ENCODE results near the gene CLSTN2. TPM values are rescaled to one million over a fixed set of nuclear protein-coding genes. Genes with fewer than 3 reads are reported as not detected.

The CLSTN2 gene
- total RNA-seq, 4 donors from 2014 or later: 3.7 to 9.5 (median 7.4) TPM

- TF ChIP-seq POLR2AphosphoS5 (IDR thresholded peaks at IDR 0.05) (no peak), EP300 (IDR thresholded peaks at IDR 0.05) (no peak), POLR2A (IDR thresholded peaks at IDR 0.05; ENCODE audit: low read depth) (no peak), CTCF (IDR thresholded peaks at IDR 0.05) (no peak)
- H3K4me3 ChIP-seq: no peak overlapping the region
- 73% methylated on average over 3 of the region's 3 CpGs for WGBS
- H3K36me3 ChIP-seq: no peaks in the 10 kb centered on the region
- intact Hi-C loops (cut with DNase I): no loop called here
- H3K4me1 ChIP-seq: no peaks in the 10 kb centered on the region
- H3K9me3 ChIP-seq: no peaks in the 10 kb centered on the region
- DNase-seq (ENCODE audit: extremely low spot score): no peak
- H3K27me3 ChIP-seq: no peaks in the 10 kb centered on the region
- H3K27ac ChIP-seq (replicated peaks in 1 of 4): no peak overlapping the region
Measured at GRCh38 chr3:140358686-140359085, 423.7 kb downstream of the CLSTN2 start.

GRCh38 chr3:140359233-140359995, 424.4 kb downstream of the CLSTN2 start:
- WGBS: 62% methylated on average over 5 of the region's 5 CpGs
- intact Hi-C loops (cut with DNase I): no loop called here
- H3K27ac ChIP-seq (replicated peaks in 1 of 4): no peak overlapping the region
- no peaks in the 10 kb centered on the region for H3K36me3 ChIP-seq
- no peaks in the 10 kb centered on the region for H3K27me3 ChIP-seq
- H3K4me3 ChIP-seq: no peak overlapping the region
- no peaks in the 10 kb centered on the region for H3K4me1 ChIP-seq
- no peaks in the 10 kb centered on the region for H3K9me3 ChIP-seq
- TF ChIP-seq EP300 (IDR thresholded peaks at IDR 0.05) (no peak), POLR2AphosphoS5 (IDR thresholded peaks at IDR 0.05) (no peak), CTCF (IDR thresholded peaks at IDR 0.05) (no peak), POLR2A (IDR thresholded peaks at IDR 0.05; ENCODE audit: low read depth) (no peak)
- no peak for DNase-seq (ENCODE audit: extremely low spot score)

GRCh38 chr3:140360332-140360731, 425.3 kb downstream of the CLSTN2 start:
- WGBS: 68% methylated on average over 1 of the region's 1 CpG
- H3K4me3 ChIP-seq: no peak overlapping the region
- TF ChIP-seq CTCF (IDR thresholded peaks at IDR 0.05): no peak
- TF ChIP-seq POLR2AphosphoS5 (IDR thresholded peaks at IDR 0.05): no peak
- no peak for TF ChIP-seq EP300 (IDR thresholded peaks at IDR 0.05)
- TF ChIP-seq POLR2A (IDR thresholded peaks at IDR 0.05; ENCODE audit: low read depth): no peak
- DNase-seq (ENCODE audit: extremely low spot score): no peak
- intact Hi-C loops (cut with DNase I): no loop called here
- no peaks in the 10 kb centered on the region for H3K36me3 ChIP-seq
- H3K27me3 ChIP-seq: no peaks in the 10 kb centered on the region
- H3K27ac ChIP-seq (replicated peaks in 1 of 4): no peak overlapping the region
- no peaks in the 10 kb centered on the region for H3K9me3 ChIP-seq
- no peaks in the 10 kb centered on the region for H3K4me1 ChIP-seq

GRCh38 chr3:140363801-140364200, 428.8 kb downstream of the CLSTN2 start:
- no peaks in the 10 kb centered on the region for H3K9me3 ChIP-seq
- H3K4me1 ChIP-seq: peaks cover 0 to 9% (median 2%) of the 10 kb centered on the region in 4 donors
- WGBS: 67% methylated on average over 5 of the region's 6 CpGs
- intact Hi-C loops (cut with DNase I): no loop called here
- H3K27ac ChIP-seq (replicated peaks in 1 of 4): no peak overlapping the region
- no peaks in the 10 kb centered on the region for H3K27me3 ChIP-seq
- no peaks in the 10 kb centered on the region for H3K36me3 ChIP-seq
- H3K4me3 ChIP-seq: no peak overlapping the region
- DNase-seq (ENCODE audit: extremely low spot score): no peak
- TF ChIP-seq CTCF (IDR thresholded peaks at IDR 0.05): no peak

All from esophagus muscularis mucosa (tissue), 4 donors.